ENCODE results near the gene MAST4.
A peak's percentile ranks its signal among the peaks of the same experiment; 100 is the strongest.

The MAST4 gene

GRCh38 chr5:67214036-67214435, 617.8 kb downstream of the MAST4 start:
- TF ChIP-seq CTCF (IDR thresholded peaks at IDR 0.05; ENCODE audit: low read depth, low read length), result no peak
- no peak overlapping the region for H3K4me3 ChIP-seq (replicated peaks in 1 of 2; ENCODE audit: low read depth in 2 of 2, low read length in 2 of 2)
- no peak for DNase-seq (ENCODE audit: low read depth in 2 of 2)

- H3K4me3 ChIP-seq (replicated peaks in 1 of 2; ENCODE audit: low read depth in 2 of 2, low read length in 2 of 2), result no peak overlapping the region
- no peak for TF ChIP-seq CTCF (IDR thresholded peaks at IDR 0.05; ENCODE audit: low read depth, low read length)
- DNase-seq (ENCODE audit: low read depth in 2 of 2), result no peak
Observed at GRCh38 chr5:67214707-67215447, 618.7 kb downstream of the MAST4 start.

- peak; percentile 43 to 78 for DNase-seq (ENCODE audit: low read depth in 2 of 2)
- TF ChIP-seq CTCF (IDR thresholded peaks at IDR 0.05; ENCODE audit: low read depth, low read length), result no peak
- H3K4me3 ChIP-seq (replicated peaks in 1 of 2; ENCODE audit: low read depth in 2 of 2, low read length in 2 of 2), result no peak overlapping the region
Observed at GRCh38 chr5:67215519-67216471, 619.6 kb downstream of the MAST4 start.

GRCh38 chr5:67216564-67216963, 620.4 kb downstream of the MAST4 start:
- no peak for TF ChIP-seq CTCF (IDR thresholded peaks at IDR 0.05; ENCODE audit: low read depth, low read length)
- H3K4me3 ChIP-seq (replicated peaks in 1 of 2; ENCODE audit: low read depth in 2 of 2, low read length in 2 of 2), result no peak overlapping the region
- no peak for DNase-seq (ENCODE audit: low read depth in 2 of 2)
